ENCODE measurements around the gene DARS2.
"Not testable (repeated sequence)": the region's sequence is repeated elsewhere in the genome, so short reads cannot be mapped to it uniquely, and the experiment has no call there.

Gene DARS2

GRCh38 chr1:173862146-173862768 lies 37.8 kb downstream of the DARS2 start:
- DNase-seq = not testable (repeated sequence)

- no peak for DNase-seq
Observed at GRCh38 chr1:173862769-173863223, 38.3 kb downstream of the DARS2 start.

GRCh38 chr1:173863224-173864161 lies 39.0 kb downstream of the DARS2 start:
- DNase-seq = no peak

GRCh38 chr1:173864179-173864867 lies 39.9 kb downstream of the DARS2 start:
- DNase-seq = no peak

GRCh38 chr1:173865468-173866164 lies 41.1 kb downstream of the DARS2 start:
- DNase-seq = no peak

- DNase-seq = no peak
Observed at GRCh38 chr1:173866413-173867115, 42.1 kb downstream of the DARS2 start.

GRCh38 chr1:173867141-173867752 lies 42.8 kb downstream of the DARS2 start:
- no peak for DNase-seq

- peak; percentile 97 for DNase-seq
Observed at GRCh38 chr1:173867753-173868265, 43.3 kb downstream of the DARS2 start, which contains the start of gene GAS5. TSS of gene GAS5 (minus strand) at chr1:173867989.

- DNase-seq = peak; percentile 92
Observed at GRCh38 chr1:173868266-173869020, 44.0 kb downstream of the DARS2 start, which contains the start of gene ZBTB37. TSS of gene ZBTB37 (plus strand) at chr1:173868380. CDS start at chr1:173870226, 1,846 bp downstream.

- DNase-seq = peak; percentile 79
Observed at GRCh38 chr1:173869021-173869359, 44.5 kb downstream of the DARS2 start.

GRCh38 chr1:173870252-173871075 lies 46.0 kb downstream of the DARS2 start:
- peak; percentile 15 for DNase-seq

GRCh38 chr1:173871091-173871490 lies 46.6 kb downstream of the DARS2 start:
- DNase-seq = no peak

GRCh38 chr1:173871500-173871899 lies 47.0 kb downstream of the DARS2 start:
- DNase-seq = no peak

- DNase-seq = no peak
Observed at GRCh38 chr1:173876732-173877131, 52.3 kb downstream of the DARS2 start.

- DNase-seq = no peak
Observed at GRCh38 chr1:173878251-173878650, 53.8 kb downstream of the DARS2 start.

- not testable (repeated sequence) for DNase-seq
Observed at GRCh38 chr1:173881117-173881516, 56.6 kb downstream of the DARS2 start.

- DNase-seq = no peak
Observed at GRCh38 chr1:173884701-173885100, 60.2 kb downstream of the DARS2 start.

- DNase-seq = no peak
Observed at GRCh38 chr1:173886746-173887611, 62.5 kb downstream of the DARS2 start.

GRCh38 chr1:173887627-173888026 lies 63.2 kb downstream of the DARS2 start:
- DNase-seq = no peak
